ENCODE data around the gene PTPRN2. TPM values are rescaled to one million over a fixed set of nuclear protein-coding genes. Genes with fewer than 3 reads are reported as not detected.

The PTPRN2 gene
- total and polyA plus RNA-seq, 2 donors from 2014 or later, result 4.8 to 6.2 TPM

DNA sequence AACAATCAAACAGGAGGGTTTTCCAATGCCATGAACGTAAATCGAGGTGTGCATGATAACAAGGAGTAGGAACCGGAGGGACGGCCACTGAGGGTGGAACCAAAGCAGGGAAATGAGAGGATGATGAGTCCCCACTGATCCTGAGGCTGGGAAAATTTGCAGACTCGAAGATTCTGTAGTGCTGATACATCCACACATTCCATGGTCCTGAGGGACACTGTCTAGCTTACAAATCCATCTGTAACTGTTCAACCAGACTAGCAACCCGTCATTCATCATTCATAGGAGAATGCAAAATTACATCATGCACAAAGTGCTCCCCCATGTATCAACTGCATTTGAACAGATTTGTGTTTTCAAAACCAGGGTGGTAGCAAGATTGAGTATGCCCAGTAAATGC lies 189.7 kb downstream of the PTPRN2 start:
- Histone ChIP-seq H3K9ac (ENCODE audit: low read length in 3 of 3) (no peak overlapping the region), H3K4me1 (ENCODE audit: control insufficient read depth in 2 of 3, insufficient read depth in 2 of 3, low read depth in 1 of 3, low read length in 3 of 3) (no peaks in the 10 kb centered on the region), H3K9me3 (ENCODE audit: control insufficient read depth in 2 of 3, insufficient read depth in 1 of 3, low read length in 3 of 3) (no peaks in the 10 kb centered on the region), H3K27me3 (ENCODE audit: control insufficient read depth, insufficient read depth, low read length) (no peaks in the 10 kb centered on the region), H3K36me3 (ENCODE audit: control insufficient read depth in 2 of 3, insufficient read depth in 3 of 3, low read length in 3 of 3) (no peaks in the 10 kb centered on the region), H3K4me3 (ENCODE audit: low read length in 3 of 3) (no peak overlapping the region), H3K27ac (ENCODE audit: low read depth in 2 of 2, low read length in 2 of 2) (no peak overlapping the region)
- TF ChIP-seq, protein P1, sequence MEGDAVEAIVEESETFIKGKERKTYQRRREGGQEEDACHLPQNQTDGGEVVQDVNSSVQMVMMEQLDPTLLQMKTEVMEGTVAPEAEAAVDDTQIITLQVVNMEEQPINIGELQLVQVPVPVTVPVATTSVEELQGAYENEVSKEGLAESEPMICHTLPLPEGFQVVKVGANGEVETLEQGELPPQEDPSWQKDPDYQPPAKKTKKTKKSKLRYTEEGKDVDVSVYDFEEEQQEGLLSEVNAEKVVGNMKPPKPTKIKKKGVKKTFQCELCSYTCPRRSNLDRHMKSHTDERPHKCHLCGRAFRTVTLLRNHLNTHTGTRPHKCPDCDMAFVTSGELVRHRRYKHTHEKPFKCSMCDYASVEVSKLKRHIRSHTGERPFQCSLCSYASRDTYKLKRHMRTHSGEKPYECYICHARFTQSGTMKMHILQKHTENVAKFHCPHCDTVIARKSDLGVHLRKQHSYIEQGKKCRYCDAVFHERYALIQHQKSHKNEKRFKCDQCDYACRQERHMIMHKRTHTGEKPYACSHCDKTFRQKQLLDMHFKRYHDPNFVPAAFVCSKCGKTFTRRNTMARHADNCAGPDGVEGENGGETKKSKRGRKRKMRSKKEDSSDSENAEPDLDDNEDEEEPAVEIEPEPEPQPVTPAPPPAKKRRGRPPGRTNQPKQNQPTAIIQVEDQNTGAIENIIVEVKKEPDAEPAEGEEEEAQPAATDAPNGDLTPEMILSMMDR (IDR thresholded peaks at IDR 0.05; ENCODE audit: borderline replicate concordance, extremely low read depth, insufficient read depth), result no peak
- no peak for DNase-seq
- intact Hi-C loops (cut with DNase I), result no loop called here
- no peak for FAIRE-seq

DNA sequence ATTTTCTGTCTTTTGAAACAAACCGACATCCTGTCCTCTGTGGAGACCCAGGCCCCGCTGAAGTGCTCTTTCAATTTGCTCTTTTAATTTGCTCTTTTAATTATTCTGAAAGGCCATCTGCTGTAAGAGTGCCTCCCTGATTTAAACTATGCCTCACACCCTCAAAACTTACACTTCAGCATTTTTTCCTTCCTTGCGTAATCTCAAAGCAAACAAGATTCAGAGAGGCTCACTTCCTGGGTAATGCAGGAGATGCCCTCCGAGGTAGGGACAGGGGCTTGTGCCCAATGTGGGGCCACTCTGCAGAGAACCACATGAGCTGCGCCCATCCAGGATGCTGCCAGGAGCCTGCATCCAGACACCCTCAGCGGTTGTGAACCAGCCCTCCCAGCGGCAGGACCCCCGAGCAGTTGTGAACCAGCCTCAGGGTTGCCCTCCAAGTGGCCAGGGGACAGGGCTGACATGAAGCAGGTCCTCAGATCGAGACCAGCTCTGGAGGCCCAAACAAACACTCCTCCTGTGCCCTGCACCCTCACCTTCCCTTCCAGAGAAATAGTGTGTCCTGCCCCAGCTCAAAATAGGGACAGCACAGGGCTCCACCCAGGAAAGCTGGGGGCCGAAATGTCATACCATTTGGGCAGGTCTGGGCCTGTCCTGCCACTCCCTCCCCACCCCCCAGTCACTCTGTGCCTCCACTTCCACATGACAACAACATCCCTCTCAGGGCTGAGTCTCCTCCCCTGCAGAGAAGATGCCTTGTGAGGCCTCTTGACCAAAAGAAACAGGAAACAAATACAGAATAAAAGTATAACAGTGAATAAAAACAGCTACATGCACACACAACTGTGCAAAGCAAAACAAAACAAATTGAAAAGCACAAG lies 190.4 kb downstream of the PTPRN2 start:
- DNase-seq (no peak), FAIRE-seq (no peak)
- intact Hi-C loops (cut with DNase I), result no loop called here
- no peaks in the 10 kb centered on the region for H3K27me3 ChIP-seq (ENCODE audit: control insufficient read depth, insufficient read depth, low read length)
- H3K4me3 ChIP-seq (ENCODE audit: low read length in 3 of 3), result no peak overlapping the region
- no peaks in the 10 kb centered on the region for H3K36me3 ChIP-seq (ENCODE audit: control insufficient read depth in 2 of 3, insufficient read depth in 3 of 3, low read length in 3 of 3)
- H3K4me1 ChIP-seq (ENCODE audit: control insufficient read depth in 2 of 3, insufficient read depth in 2 of 3, low read depth in 1 of 3, low read length in 3 of 3), result no peaks in the 10 kb centered on the region
- H3K9me3 ChIP-seq (ENCODE audit: control insufficient read depth in 2 of 3, insufficient read depth in 1 of 3, low read length in 3 of 3), result no peaks in the 10 kb centered on the region
- peak overlapping the region in 1 of 2 donors; percentile 32 for H3K27ac ChIP-seq (ENCODE audit: low read depth in 2 of 2, low read length in 2 of 2)
- H3K9ac ChIP-seq (ENCODE audit: low read length in 3 of 3), result no peak overlapping the region
- TF ChIP-seq, protein P1 (IDR thresholded peaks at IDR 0.05; ENCODE audit: borderline replicate concordance, extremely low read depth, insufficient read depth), result no peak

DNA sequence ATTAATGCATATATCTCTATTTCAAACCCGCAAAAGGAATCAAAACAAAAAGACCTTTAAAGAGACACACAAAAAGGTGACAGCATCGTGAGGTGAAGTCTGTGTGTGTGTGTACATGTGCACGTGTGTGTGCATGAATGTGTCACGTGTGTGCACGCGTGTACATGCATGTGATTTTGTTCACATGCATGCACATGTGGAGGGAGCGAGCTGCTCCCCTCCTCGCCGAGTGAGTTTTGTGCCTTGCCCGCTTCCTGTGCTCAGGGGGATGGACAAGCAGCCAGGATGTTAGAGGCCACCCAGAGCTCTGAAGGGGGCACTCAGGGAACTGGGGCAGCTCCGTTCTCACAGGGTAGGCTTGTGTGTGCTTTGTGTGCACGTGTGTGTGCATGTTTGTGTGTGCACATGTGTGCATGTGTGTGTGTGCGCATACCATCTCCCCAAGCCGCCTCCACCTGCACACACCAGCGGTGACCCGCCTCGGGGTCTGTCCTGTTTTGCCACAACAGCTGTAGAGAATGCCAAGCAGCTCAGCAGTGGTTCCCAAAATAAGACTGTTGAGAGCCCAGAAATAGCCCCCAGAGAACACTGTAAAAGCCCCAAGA lies 191.2 kb downstream of the PTPRN2 start:
- FAIRE-seq (no peak), DNase-seq (no peak)
- H3K4me1 ChIP-seq (ENCODE audit: control insufficient read depth in 2 of 3, insufficient read depth in 2 of 3, low read depth in 1 of 3, low read length in 3 of 3), result no peaks in the 10 kb centered on the region
- H3K4me3 ChIP-seq (ENCODE audit: low read length in 3 of 3), result no peak overlapping the region
- TF ChIP-seq, protein P1 (IDR thresholded peaks at IDR 0.05; ENCODE audit: borderline replicate concordance, extremely low read depth, insufficient read depth), result no peak
- intact Hi-C loops (cut with DNase I), result no loop called here
- no peak overlapping the region for H3K27ac ChIP-seq (ENCODE audit: low read depth in 2 of 2, low read length in 2 of 2)
- H3K27me3 ChIP-seq (ENCODE audit: control insufficient read depth, insufficient read depth, low read length), result no peaks in the 10 kb centered on the region
- no peaks in the 10 kb centered on the region for H3K9me3 ChIP-seq (ENCODE audit: control insufficient read depth in 2 of 3, insufficient read depth in 1 of 3, low read length in 3 of 3)
- H3K9ac ChIP-seq (ENCODE audit: low read length in 3 of 3), result no peak overlapping the region
- H3K36me3 ChIP-seq (ENCODE audit: control insufficient read depth in 2 of 3, insufficient read depth in 3 of 3, low read length in 3 of 3), result no peaks in the 10 kb centered on the region

Data from kidney (tissue), 14 donors.